ENCODE results near the gene ITGA7.

The ITGA7 gene

GRCh38 chr12:55733858-55734257 lies 26.2 kb upstream of the ITGA7 start:
- no peak for DNase-seq (ENCODE audit: low read depth)

- no peak for DNase-seq (ENCODE audit: low read depth)
These were observed 25.4 kb upstream of the ITGA7 start for GRCh38 chr12:55733021-55733555.

GRCh38 chr12:55732288-55732687 lies 24.6 kb upstream of the ITGA7 start:
- no peak for DNase-seq (ENCODE audit: low read depth)

GRCh38 chr12:55729819-55730818 lies 22.4 kb upstream of the ITGA7 start:
- DNase-seq (ENCODE audit: low read depth) = no peak

GRCh38 chr12:55728939-55729818 lies 21.5 kb upstream of the ITGA7 start, which contains the start of gene CD63:
CD63 (minus strand) TSS chr12:55729009; CDS start chr12:55728341, 668 bp downstream.
- DNase-seq (ENCODE audit: low read depth) = peak; percentile 85

- no peak for DNase-seq (ENCODE audit: low read depth)
These were observed 20.7 kb upstream of the ITGA7 start for GRCh38 chr12:55728186-55728938.

- DNase-seq (ENCODE audit: low read depth) = no peak
These were observed 20.0 kb upstream of the ITGA7 start for GRCh38 chr12:55727643-55728185.

GRCh38 chr12:55726971-55727370 lies 19.3 kb upstream of the ITGA7 start:
- no peak for DNase-seq (ENCODE audit: low read depth)

- DNase-seq (ENCODE audit: low read depth) = no peak
These were observed 17.9 kb upstream of the ITGA7 start for GRCh38 chr12:55725556-55725955.

GRCh38 chr12:55724940-55725309 lies 17.2 kb upstream of the ITGA7 start:
- no peak for DNase-seq (ENCODE audit: low read depth)

GRCh38 chr12:55724226-55724939 lies 16.7 kb upstream of the ITGA7 start:
- no peak for DNase-seq (ENCODE audit: low read depth)

- DNase-seq (ENCODE audit: low read depth) = no peak
These were observed 16.0 kb upstream of the ITGA7 start for GRCh38 chr12:55723516-55724225.

GRCh38 chr12:55722948-55723347 lies 15.2 kb upstream of the ITGA7 start:
- no peak for DNase-seq (ENCODE audit: low read depth)

- DNase-seq (ENCODE audit: low read depth) = no peak
These were observed 14.0 kb upstream of the ITGA7 start for GRCh38 chr12:55721601-55722213.

- peak; percentile 87 for DNase-seq (ENCODE audit: low read depth)
These were observed 13.3 kb upstream of the ITGA7 start for GRCh38 chr12:55720894-55721444.

GRCh38 chr12:55720071-55720564 lies 12.4 kb upstream of the ITGA7 start, which contains the start of gene RDH5:
RDH5 (plus strand) TSS chr12:55720393; CDS start chr12:55721185, 792 bp downstream.
- DNase-seq (ENCODE audit: low read depth) = no peak

GRCh38 chr12:55719371-55719770 lies 11.7 kb upstream of the ITGA7 start:
- no peak for DNase-seq (ENCODE audit: low read depth)

- DNase-seq (ENCODE audit: low read depth) = no peak
These were observed 11.0 kb upstream of the ITGA7 start for GRCh38 chr12:55718624-55719275.
